ENCODE data around the gene PAK1.

Gene PAK1

GRCh38 chr11:77332259-77332658, 141.6 kb downstream of the PAK1 start:
- no peak for TF ChIP-seq CTCF (IDR thresholded peaks at IDR 0.05; ENCODE audit: low read depth, low read length)
- no peak overlapping the region for H3K4me3 ChIP-seq (replicated peaks in 1 of 2; ENCODE audit: low read depth in 2 of 2, low read length in 2 of 2)
- no peak for DNase-seq (ENCODE audit: low read depth in 2 of 2)

GRCh38 chr11:77325159-77325558, 148.7 kb downstream of the PAK1 start:
- no peak for DNase-seq (ENCODE audit: low read depth in 2 of 2)
- no peak for TF ChIP-seq CTCF (IDR thresholded peaks at IDR 0.05; ENCODE audit: low read depth, low read length)
- H3K4me3 ChIP-seq (replicated peaks in 1 of 2; ENCODE audit: low read depth in 2 of 2, low read length in 2 of 2): no peak overlapping the region

DNA sequence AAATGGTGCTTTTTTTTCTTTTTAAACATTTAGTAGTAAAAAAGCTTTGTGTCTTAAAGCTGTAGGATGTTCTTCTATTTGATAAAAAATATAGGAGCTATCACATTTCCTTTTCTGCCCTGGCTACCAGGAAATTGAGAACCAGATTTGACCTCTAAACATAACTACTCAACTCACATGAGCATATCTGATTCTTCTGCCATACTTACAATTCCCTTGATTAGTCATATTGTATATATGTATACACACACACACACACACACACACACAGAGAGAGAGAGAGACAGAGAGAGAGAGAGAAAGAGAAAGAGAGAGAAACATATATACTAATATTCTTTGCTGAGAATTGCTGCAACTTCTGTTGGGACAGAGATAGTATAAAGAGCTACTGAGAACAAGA, 149.4 kb downstream of the PAK1 start:
- no peak overlapping the region for H3K4me3 ChIP-seq (replicated peaks in 1 of 2; ENCODE audit: low read depth in 2 of 2, low read length in 2 of 2)
- TF ChIP-seq CTCF (IDR thresholded peaks at IDR 0.05; ENCODE audit: low read depth, low read length): no peak

DNA sequence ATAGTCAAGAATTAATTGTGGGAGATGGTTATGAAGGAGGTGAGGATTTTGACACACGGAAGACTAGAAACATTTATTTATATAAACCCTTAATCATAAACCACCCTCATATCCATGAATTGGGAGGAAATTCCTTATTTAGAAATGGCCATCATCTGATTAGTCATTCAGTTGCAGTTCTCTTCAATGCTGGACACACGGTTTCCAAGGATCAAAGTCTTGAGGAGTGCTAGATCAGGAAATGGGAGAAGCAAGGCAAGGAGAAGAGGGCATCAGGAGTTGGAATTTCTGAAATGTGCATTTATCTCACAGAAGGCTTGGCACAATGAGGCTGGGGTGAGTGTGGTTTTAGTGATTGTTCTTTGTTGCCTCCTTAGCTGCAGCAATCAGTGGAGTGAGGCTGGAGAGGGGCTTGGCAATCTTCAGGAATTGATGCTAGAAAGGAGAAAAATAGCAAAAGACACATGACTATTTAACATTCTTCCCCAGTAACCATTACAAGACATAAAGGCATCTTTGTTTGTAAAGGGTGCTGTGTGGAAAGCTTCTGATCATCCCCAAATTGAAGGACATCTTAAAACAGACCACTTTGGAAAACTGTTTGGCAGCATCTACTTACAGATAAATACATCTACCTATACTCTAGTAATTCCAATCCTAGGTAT, 150.8 kb downstream of the PAK1 start:
- DNase-seq (ENCODE audit: low read depth in 2 of 2): peak; percentile 6 to 28
- no peak overlapping the region for H3K4me3 ChIP-seq (replicated peaks in 1 of 2; ENCODE audit: low read depth in 2 of 2, low read length in 2 of 2)
- no peak for TF ChIP-seq CTCF (IDR thresholded peaks at IDR 0.05; ENCODE audit: low read depth, low read length)

More for the DNA sequence above, 149.4 kb downstream of the PAK1 start:
- peak in 1 of 2 donors; percentile 5 for DNase-seq (ENCODE audit: low read depth in 2 of 2)

- H3K4me3 ChIP-seq (replicated peaks in 1 of 2; ENCODE audit: low read depth in 2 of 2, low read length in 2 of 2): no peak overlapping the region
- peak; percentile 62 to 77 for DNase-seq (ENCODE audit: low read depth in 2 of 2)
- no peak for TF ChIP-seq CTCF (IDR thresholded peaks at IDR 0.05; ENCODE audit: low read depth, low read length)
Measured at GRCh38 chr11:77322506-77322905, 151.4 kb downstream of the PAK1 start.

- no peak overlapping the region for H3K4me3 ChIP-seq (replicated peaks in 1 of 2; ENCODE audit: low read depth in 2 of 2, low read length in 2 of 2)
- DNase-seq (ENCODE audit: low read depth in 2 of 2): no peak
- TF ChIP-seq CTCF (IDR thresholded peaks at IDR 0.05; ENCODE audit: low read depth, low read length): no peak
Measured at GRCh38 chr11:77320351-77320750, 153.5 kb downstream of the PAK1 start.

- H3K4me3 ChIP-seq (replicated peaks in 1 of 2; ENCODE audit: low read depth in 2 of 2, low read length in 2 of 2): no peak overlapping the region
- no peak for TF ChIP-seq CTCF (IDR thresholded peaks at IDR 0.05; ENCODE audit: low read depth, low read length)
- no peak for DNase-seq (ENCODE audit: low read depth in 2 of 2)
Measured at GRCh38 chr11:77318600-77318999, 155.3 kb downstream of the PAK1 start.

All from cardiac fibroblast (primary cell).